Vagina (tissue), 2 donors: Measurements from ENCODE around the gene CYB5R4. TPM values are rescaled to one million over a fixed set of nuclear protein-coding genes. Genes with fewer than 3 reads are reported as not detected.

ENCODE experiments used
- DNase-seq, 2 donors: peaks; one replicate each; pipeline ENCODE4 v3.0.0-alpha.2; 2017; ENCODE audit errors: extremely low spot score in 2 of 2
- H3K27ac ChIP-seq: fragments of 200-600 bp; sonication (generic); one replicate; pipeline ENCODE4 v1.5.1; 2019
- H3K27me3 ChIP-seq: fragments of 200-600 bp; sonication (generic); one replicate; pipeline ENCODE4 v1.5.1; 2019
- H3K36me3 ChIP-seq, 2 donors: fragments of 200-600 bp; sonication (generic); one replicate each; pipeline ENCODE4 v1.5.1; 2017 to 2019
- H3K4me1 ChIP-seq: fragments of 200-600 bp; sonication (generic); one replicate; pipeline ENCODE4 v1.5.1; 2019
- H3K4me3 ChIP-seq, 2 donors: fragments of 200-600 bp; sonication (generic); 1 replicate in 1 of 2; 2 replicates in 1 of 2; pipeline ENCODE4 v1.5.1; 2016 to 2019
- H3K9me3 ChIP-seq: fragments of 200-600 bp; sonication (generic); one replicate; pipeline ENCODE4 v1.5.1; 2019
- CTCF ChIP-seq, 3 experiments: fragments of 450-650 bp in 2 of 3; fragments of 200-600 bp in 1 of 3; sonication (generic) in 1 of 3; IDR thresholded peaks; one replicate each; pipeline ENCODE4 v1.5.1; 2017 to 2019; ENCODE audit warnings: antibody characterized with exemption in 3 of 3, mild to moderate bottlenecking in 2 of 3, moderate library complexity in 2 of 3
- POLR2A ChIP-seq, 2 donors: fragments of 450-650 bp; IDR thresholded peaks; one replicate each; pipeline ENCODE4 v1.6.1; 2017; ENCODE audit warnings: antibody characterized with exemption in 2 of 2, mild to moderate bottlenecking in 2 of 2, moderate library complexity in 2 of 2
- POLR2AphosphoS5 ChIP-seq, 2 donors: sonication (generic); formaldehyde crosslinking; IDR thresholded peaks; one replicate each; pipeline ENCODE4 v1.9.0; 2017; ENCODE audit warnings: antibody characterized with exemption in 2 of 2, mild to moderate bottlenecking in 2 of 2, low read depth in 1 of 2; ENCODE audit not compliant: insufficient read depth in 1 of 2
- intact Hi-C: fragments of 100-400 bp; cut with DNase I; formaldehyde crosslinking; loops from one replicate; pipeline ENCODE4 v1.15.1; 2023
- total RNA-seq: library from RNA; depleted of rRNA; stranded (reverse); fragments of >200 nt; gene quantifications from one replicate; pipeline ENCODE4 v1.2.3, GENCODE V29; 2016

CYB5R4 gene
- total RNA-seq, 1 donor from 2014 or later = 4.9 TPM

- intact Hi-C loops = no loop called here
Observed at GRCh38 chr6:83872386-83873118, 13.1 kb downstream of the CYB5R4 start.

GRCh38 chr6:83873869-83874268 lies 14.4 kb downstream of the CYB5R4 start:
- H3K4me3 ChIP-seq = no peak overlapping the region
- no peaks in the 10 kb centered on the region for H3K27me3 ChIP-seq
- TF ChIP-seq CTCF (IDR thresholded peaks at IDR 0.05) (no peak), POLR2A (IDR thresholded peaks at IDR 0.05) (no peak), POLR2AphosphoS5 (IDR thresholded peaks at IDR 0.05; ENCODE audit: insufficient read depth in 1 of 2, low read depth in 1 of 2) (no peak)
- no peak overlapping the region for H3K27ac ChIP-seq
- intact Hi-C loops = no loop called here
- no peaks in the 10 kb centered on the region for H3K36me3 ChIP-seq
- DNase-seq = no peak
- H3K9me3 ChIP-seq = no peaks in the 10 kb centered on the region
- no peaks in the 10 kb centered on the region for H3K4me1 ChIP-seq

More at GRCh38 chr6:83872386-83873118, 13.1 kb downstream of the CYB5R4 start:
- H3K4me3 ChIP-seq = no peak overlapping the region
- no peak overlapping the region for H3K27ac ChIP-seq
- TF ChIP-seq CTCF (IDR thresholded peaks at IDR 0.05) (no peak), POLR2AphosphoS5 (IDR thresholded peaks at IDR 0.05; ENCODE audit: insufficient read depth in 1 of 2, low read depth in 1 of 2) (no peak), POLR2A (IDR thresholded peaks at IDR 0.05) (no peak)
- no peaks in the 10 kb centered on the region for H3K9me3 ChIP-seq
- no peaks in the 10 kb centered on the region for H3K36me3 ChIP-seq
- no peak for DNase-seq
- H3K27me3 ChIP-seq = no peaks in the 10 kb centered on the region
- H3K4me1 ChIP-seq = no peaks in the 10 kb centered on the region

DNA sequence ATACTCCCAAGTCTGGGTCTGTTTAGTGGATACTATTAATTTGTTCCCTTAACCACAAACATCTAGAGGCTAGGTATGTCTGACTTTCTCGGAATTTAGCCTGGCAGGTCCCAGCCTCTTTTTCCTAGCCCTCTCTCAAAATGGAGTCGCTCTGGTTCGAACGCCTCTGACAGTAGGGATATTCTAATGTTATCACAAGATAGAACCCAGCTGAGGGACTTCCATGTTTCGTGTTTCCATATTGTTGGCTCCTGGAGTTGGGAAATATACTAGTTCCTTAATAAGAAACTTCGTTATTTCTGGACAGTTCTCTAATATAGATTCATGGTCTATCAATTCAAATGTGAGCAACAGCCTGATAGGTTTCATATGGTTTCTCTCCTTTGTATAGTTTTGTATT lies 16.4 kb downstream of the CYB5R4 start:
- intact Hi-C loops = no loop called here
- TF ChIP-seq POLR2A (IDR thresholded peaks at IDR 0.05) (no peak), CTCF (IDR thresholded peaks at IDR 0.05) (no peak), POLR2AphosphoS5 (IDR thresholded peaks at IDR 0.05; ENCODE audit: insufficient read depth in 1 of 2, low read depth in 1 of 2) (no peak)
- H3K4me3 ChIP-seq = no peak overlapping the region
- no peaks in the 10 kb centered on the region for H3K27me3 ChIP-seq
- H3K4me1 ChIP-seq = no peaks in the 10 kb centered on the region
- no peaks in the 10 kb centered on the region for H3K36me3 ChIP-seq
- H3K27ac ChIP-seq = no peak overlapping the region
- H3K9me3 ChIP-seq = no peaks in the 10 kb centered on the region
- DNase-seq = no peak

DNA sequence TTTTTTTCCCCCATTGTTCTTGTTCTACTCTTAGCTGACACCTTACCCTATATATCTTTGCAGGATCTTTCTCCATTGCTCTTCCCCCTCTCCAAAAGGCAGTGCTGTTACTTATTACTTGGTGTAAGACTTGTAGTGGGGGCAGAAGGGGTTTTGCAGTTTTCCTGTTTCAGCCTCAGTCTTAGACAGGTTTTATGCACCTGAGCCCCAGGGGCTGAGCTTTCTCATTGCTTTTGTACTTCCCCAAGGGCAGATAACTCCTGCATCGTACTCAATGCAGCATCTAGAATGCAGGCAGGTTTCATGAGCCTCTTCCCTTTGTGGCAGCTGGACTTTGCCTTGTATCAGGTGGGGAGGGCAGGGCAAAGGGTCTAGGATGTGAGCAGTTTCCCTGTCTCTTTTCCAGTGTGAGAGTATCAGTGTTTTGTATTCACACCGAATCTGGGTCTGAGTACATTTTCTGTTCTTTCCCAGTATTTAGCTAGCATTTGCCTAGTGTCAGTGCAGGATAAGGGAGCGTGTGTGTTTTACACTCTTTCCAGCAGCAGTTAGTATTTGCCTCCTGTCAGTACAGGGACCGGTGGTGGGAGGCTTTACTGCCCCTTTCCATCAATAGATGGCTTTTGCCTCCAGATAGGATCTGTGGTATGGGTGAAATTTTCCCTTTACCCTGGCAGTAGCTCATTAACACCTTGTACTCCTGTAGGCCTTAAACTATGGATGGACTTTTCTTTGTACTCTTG lies 19.6 kb downstream of the CYB5R4 start:
- no peaks in the 10 kb centered on the region for H3K9me3 ChIP-seq
- no peaks in the 10 kb centered on the region for H3K36me3 ChIP-seq
- intact Hi-C loops = no loop called here
- no peak overlapping the region for H3K27ac ChIP-seq
- H3K4me3 ChIP-seq = no peak overlapping the region
- no peaks in the 10 kb centered on the region for H3K4me1 ChIP-seq
- H3K27me3 ChIP-seq = no peaks in the 10 kb centered on the region
- TF ChIP-seq CTCF (IDR thresholded peaks at IDR 0.05) (no peak), POLR2A (IDR thresholded peaks at IDR 0.05) (no peak), POLR2AphosphoS5 (IDR thresholded peaks at IDR 0.05; ENCODE audit: insufficient read depth in 1 of 2, low read depth in 1 of 2) (no peak)
- DNase-seq = no peak

DNA sequence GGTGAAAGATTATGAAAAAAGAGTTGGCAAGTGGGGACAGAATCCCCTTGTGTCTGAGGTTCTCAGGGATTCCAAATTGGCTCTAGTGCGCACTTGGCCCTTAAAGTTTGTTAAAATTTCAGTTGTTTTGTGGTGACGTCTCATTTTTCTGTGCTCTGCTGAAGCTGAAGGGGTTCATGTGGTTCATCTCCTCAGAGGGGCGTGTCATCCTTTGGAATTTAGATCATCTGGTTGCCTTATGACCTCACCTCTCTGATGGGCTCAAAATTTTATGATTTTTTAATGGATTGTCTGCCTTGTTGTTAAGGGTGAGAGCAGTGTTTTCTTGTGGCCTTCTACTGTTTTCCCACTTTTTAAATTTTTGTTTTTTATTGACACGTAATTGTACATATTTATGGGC lies 20.3 kb downstream of the CYB5R4 start:
- no peak overlapping the region for H3K27ac ChIP-seq
- no peaks in the 10 kb centered on the region for H3K9me3 ChIP-seq
- H3K4me3 ChIP-seq = no peak overlapping the region
- intact Hi-C loops = loop anchor here (5.0 kb wide), 1 partner anchor 343 kb away; no protein-coding TSS in a partner anchor
- DNase-seq = no peak
- H3K36me3 ChIP-seq = no peaks in the 10 kb centered on the region
- peaks cover 5% of the 10 kb centered on the region for H3K4me1 ChIP-seq
- TF ChIP-seq CTCF (IDR thresholded peaks at IDR 0.05) (no peak), POLR2AphosphoS5 (IDR thresholded peaks at IDR 0.05; ENCODE audit: insufficient read depth in 1 of 2, low read depth in 1 of 2) (no peak), POLR2A (IDR thresholded peaks at IDR 0.05) (no peak)
- H3K27me3 ChIP-seq = no peaks in the 10 kb centered on the region
